Mesangial cell (primary cell): ENCODE results near the gene IL36A. TPM values are rescaled to one million over a fixed set of nuclear protein-coding genes. Genes with fewer than 3 reads are reported as not detected.

ENCODE experiments used
- total RNA-seq: library from RNA; depleted of rRNA; stranded (reverse); fragments of >200 nt; gene quantifications from 2 replicates; pipeline ENCODE4 v1.2.3, GENCODE V29; 2015

Gene IL36A, protein sequence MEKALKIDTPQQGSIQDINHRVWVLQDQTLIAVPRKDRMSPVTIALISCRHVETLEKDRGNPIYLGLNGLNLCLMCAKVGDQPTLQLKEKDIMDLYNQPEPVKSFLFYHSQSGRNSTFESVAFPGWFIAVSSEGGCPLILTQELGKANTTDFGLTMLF
- total RNA-seq: not detected in 2 replicates

DNA sequence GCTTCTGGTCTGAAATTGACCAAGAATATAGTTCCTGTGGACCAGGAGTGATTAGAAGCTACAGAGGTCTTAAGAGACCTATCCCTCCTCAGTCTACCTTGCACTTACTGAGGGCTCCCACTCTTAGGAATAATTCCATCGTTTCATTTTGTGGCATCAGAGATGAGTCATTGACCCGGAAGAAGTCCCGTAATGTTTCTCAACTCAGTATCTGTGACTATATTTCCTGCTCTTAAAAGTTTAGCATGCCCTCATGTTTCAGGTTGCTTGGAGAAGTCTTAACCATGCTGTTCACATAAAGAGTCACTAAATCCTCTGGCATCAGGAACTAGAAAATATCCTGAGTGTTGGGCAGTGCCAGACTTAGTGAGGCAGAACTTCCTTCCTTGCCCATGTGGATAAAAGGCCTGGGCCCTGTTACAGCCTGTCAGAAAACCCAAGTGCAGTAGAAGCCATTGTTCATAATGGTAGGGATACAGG is at the start of gene IL36A:
IL36A (plus strand) TSS at position 430 of the 480 bp plus-strand sequence. CDS start 413 bp downstream, outside the sequence.

GRCh38 chr2:112977559-112978056 is 27.7 kb upstream of the IL36A start, which contains the start of gene IL36G:
TSS of gene IL36G (plus strand) at chr2:112978006. CDS start at chr2:112978639, 633 bp downstream.

DNA sequence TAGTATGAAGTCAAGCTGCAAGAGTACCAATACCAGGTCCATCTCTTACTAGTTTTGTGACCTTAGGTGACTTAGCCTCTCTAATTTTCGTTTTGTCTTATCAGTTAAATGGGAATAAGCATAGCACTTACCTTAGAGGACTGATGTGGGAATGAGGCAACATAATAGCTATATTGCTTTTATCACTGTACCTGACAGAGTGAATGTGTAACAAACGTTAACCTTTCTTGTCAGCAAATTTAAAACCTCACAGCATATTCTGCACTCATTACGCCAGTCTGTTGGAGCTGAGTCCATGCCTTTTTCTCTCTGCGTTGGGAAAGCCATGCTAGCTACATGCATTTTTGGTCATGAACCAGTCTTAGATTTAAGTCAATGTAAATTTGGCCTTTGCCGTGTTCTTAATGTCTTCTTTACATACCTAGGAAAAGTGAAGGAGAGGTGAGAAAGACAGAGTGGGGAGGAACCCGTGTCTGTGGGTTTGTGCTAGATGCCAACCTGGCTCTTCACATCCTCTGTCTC is 47.2 kb downstream of the IL36A start, which contains the start of gene IL36B:
IL36B (minus strand) TSS at position 472 of the 522 bp plus-strand sequence.

Other genes with a start within 250 kb of the IL36A start
- gene CKAP2L, start 240.8 kb upstream of the IL36A start, total RNA-seq: 0.63 and 23.3 TPM in 2 replicates
- gene IL1A, start 221.0 kb upstream of the IL36A start, total RNA-seq: not detected in 2 replicates
- 0.49 TPM in 1 of 2 replicates, not detected in the other for gene IL1B, start 168.7 kb upstream of the IL36A start, total RNA-seq
- not detected in 2 replicates for gene IL37, start 94.3 kb upstream of the IL36A start, total RNA-seq
- gene IL36G, start 27.5 kb upstream of the IL36A start, total RNA-seq: not detected in 2 replicates
- not detected in 2 replicates for gene IL36B, start 47.4 kb downstream of the IL36A start, total RNA-seq
- not detected in 2 replicates for gene IL36RN, start 53.7 kb downstream of the IL36A start, total RNA-seq
- not detected in 2 replicates for gene IL1F10, start 62.5 kb downstream of the IL36A start, total RNA-seq
- gene IL1RN, start 122.1 kb downstream of the IL36A start, total RNA-seq: not detected in 2 replicates
- gene PSD4, start 168.5 kb downstream of the IL36A start, total RNA-seq: 2.6 and 8.5 TPM in 2 replicates